Tongue (tissue), 1 donor: ENCODE data around the gene TSHB. TPM values are rescaled to one million over a fixed set of nuclear protein-coding genes. Genes with fewer than 3 reads are reported as not detected.

Source experiments
- total RNA-seq: library from RNA; depleted of rRNA; stranded (reverse); fragments of >200 nt; gene quantifications from one replicate; pipeline ENCODE4 v1.2.3, GENCODE V29; 2014

The TSHB gene
- total RNA-seq, 1 donor from 2014 or later, result not detected

Other genes with a start within 250 kb of the TSHB start
- gene SIKE1, start 249.1 kb upstream of the TSHB start, total RNA-seq, result 47.1 TPM
- gene SYCP1, start 175.0 kb upstream of the TSHB start, total RNA-seq, result not detected
- gene TSPAN2, start 59.7 kb downstream of the TSHB start, total RNA-seq, result 14.0 TPM